Hematopoietic multipotent progenitor cell treated with erythropoietin and hydrocortisone succinate and interleukin-3 and kit ligand, for 6 days (in vitro differentiated cells): ENCODE data around the gene ZNF583.

Experiments
- DNase-seq: peaks from one replicate; pipeline ENCODE4 v3.0.0-alpha.2; 2015

Gene ZNF583

DNA sequence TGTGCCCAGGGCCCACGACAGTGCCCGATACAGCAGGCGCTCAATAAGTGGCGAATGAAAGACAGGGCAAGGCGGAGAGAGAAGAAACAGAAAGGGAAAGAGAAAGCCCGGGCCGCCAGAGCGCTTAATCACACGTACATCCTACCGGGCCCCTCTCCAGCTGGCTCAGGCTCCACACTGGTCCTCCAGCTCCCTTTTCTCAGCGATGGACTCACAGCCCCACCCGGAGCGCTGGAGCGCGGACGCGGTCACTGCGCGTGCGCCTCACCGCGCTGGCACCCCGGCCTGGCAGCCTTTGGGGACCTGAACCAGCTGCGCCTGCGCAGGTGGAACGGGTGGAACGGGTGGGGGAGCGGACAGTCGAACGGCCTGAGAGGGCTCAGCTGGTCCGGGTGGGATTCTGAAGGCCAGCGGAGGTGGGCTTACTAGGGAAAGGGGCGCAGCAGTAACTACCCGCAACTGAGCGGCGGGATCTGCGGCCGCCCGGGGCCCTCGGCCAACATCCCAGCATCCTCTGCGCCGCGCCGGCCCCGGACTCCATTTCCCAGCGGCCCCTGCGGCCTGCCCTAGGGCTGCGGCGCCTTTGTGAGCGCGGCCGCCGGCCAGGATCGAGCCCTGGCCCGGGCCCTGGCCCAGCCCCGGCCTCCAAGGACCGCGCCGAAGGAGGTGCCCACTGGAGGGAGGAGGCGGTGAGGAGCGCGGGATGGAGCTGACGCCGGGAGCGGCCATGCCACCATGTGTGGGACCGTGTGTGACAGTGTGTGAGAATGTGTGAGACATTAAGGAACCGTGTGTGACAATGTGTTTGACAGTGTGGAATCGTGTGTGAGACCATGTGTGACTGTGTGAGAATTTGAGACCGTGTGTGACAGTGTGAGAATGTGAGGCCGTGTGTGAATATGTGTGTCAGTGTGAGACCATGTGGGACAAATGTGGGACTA, at the start of gene ZNF583:
ZNF583 (plus strand) TSS at position 569 of the 941 bp plus-strand sequence. CDS start 2,783 bp downstream, outside the sequence.
- DNase-seq = peak; percentile 94

GRCh38 chr19:56355517-56355916, 48.6 kb upstream of the ZNF583 start:
- DNase-seq = no peak

- no peak for DNase-seq
Measured at GRCh38 chr19:56356944-56357343, 47.2 kb upstream of the ZNF583 start.

GRCh38 chr19:56360841-56361240, 43.3 kb upstream of the ZNF583 start:
- DNase-seq = no peak

- peak; percentile 95 for DNase-seq
Measured at GRCh38 chr19:56367829-56368711, 36.1 kb upstream of the ZNF583 start.

- no peak for DNase-seq
Measured at GRCh38 chr19:56369886-56370676, 34.1 kb upstream of the ZNF583 start.

DNA sequence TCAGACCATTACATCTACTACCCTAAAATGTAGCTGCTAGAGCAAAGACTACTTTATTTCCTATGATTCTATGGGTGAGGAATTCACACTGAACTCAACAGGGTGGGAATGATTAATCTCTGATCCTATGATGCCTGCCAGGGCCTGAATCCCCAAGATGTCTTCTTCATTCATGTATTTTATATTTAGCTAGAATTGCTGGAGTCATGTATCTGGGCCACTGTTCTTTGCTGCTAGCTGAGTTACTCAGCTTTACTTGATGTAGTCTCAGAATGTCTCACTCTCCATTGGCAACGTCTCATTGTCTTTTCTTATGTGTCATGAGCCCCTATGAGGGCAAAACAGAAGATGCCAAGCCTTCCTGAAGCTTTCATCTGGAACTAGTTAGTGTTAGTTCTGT, 31.9 kb upstream of the ZNF583 start:
- no peak for DNase-seq

- DNase-seq = no peak
Measured at GRCh38 chr19:56377105-56377924, 26.8 kb upstream of the ZNF583 start.

DNA sequence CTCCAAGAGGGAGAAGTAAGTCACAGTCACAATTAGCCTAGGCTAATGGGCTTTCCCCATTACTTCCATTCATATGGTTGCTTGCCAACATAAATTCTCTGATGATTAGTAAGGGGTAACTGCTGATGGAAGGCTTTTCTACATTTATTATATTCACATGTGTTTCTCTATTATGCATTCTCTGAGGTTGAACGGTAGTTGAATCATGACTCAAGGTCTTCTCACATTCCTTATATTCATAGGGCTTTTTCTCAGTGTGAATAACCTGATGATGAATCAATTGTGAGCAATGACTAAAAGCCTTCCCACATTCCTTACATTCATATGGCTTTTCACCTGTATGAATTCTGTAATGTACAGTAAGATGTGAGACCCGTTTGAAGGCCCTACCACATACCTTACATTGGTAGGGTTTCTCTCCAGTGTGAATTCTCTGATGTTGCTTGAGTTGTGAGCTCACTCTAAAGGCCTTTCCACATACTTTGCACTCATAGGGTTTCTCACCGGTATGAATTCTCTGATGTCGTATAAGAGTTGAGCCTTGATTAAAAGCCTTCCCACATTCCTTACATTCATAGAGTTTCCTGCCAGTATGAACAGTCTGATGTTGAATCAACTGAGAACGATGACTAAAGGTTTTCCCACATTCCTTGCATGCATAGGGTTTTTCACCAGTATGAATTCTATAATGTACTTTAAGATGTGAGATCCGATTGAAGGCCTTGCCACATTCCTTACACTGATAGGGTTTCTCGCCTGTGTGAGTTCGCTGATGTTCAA, 20.1 kb upstream of the ZNF583 start:
- DNase-seq = no peak

GRCh38 chr19:56393119-56394012, 10.8 kb upstream of the ZNF583 start, which contains the start of gene ZNF582:
TSS of gene ZNF582 (minus strand) at chr19:56393534. CDS start at chr19:56391752, 1,782 bp downstream.
- peak; percentile 99 for DNase-seq

- DNase-seq = no peak
Measured at GRCh38 chr19:56398809-56399208, 5.3 kb upstream of the ZNF583 start.

DNA sequence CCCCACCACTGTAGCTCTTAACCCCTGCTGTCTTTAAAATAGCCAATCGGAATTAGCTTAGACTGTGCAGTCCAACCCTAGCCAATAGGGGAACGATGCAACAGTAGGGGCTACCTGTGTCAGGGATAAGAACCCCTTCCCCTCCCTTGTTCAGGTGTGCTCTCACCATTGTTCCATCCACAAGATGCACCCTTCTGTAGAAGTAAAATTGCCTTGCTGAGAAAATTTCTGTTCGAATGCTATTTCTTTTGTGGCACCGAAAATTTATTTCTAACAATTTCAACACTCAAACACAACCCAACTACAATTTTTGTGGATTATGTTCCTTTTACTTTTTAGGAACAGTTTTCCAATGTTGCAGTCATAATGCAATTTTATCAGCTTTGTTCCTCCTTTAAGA, 3.6 kb upstream of the ZNF583 start:
- peak; percentile 24 for DNase-seq

DNA sequence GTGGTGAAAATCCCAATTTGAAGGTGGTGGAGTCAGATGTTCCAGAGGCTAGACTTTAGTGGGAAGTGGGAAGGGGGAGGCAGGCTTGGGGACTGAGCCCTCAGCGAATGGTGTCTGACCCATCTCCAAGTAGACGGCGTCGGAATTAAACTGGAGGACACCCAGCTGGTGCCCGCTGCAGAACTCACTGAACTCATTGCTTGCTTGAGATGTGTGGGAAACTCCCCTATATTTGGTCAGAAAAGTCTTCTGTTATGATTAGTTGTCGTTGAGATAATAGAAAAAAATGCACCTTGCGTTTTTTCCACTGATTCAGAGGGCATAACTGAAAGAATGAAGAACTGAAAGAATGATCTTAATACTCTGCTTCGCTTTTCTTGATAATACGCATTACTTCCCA, 871 bp upstream of the ZNF583 start:
- DNase-seq = peak; percentile 16

DNA sequence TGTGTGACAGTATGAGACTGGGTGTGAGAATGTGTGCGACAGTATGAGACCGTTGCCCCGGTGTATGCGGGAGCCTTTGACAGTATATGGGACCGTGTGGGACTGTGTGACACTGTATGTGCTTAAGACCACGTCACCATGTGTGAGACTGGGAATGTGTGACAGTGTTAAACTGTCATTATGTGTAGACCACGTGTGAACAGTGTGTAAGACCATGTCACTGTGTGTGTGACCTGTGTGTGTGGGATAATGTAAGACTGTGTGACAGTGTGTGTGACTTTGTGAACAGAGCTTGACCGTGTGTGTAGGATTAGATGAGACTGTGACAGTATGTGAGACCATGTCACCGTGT, 549 bp downstream of the ZNF583 start:
- DNase-seq = peak; percentile 43

GRCh38 chr19:56405062-56405461, 930 bp downstream of the ZNF583 start:
- DNase-seq = no peak

DNA sequence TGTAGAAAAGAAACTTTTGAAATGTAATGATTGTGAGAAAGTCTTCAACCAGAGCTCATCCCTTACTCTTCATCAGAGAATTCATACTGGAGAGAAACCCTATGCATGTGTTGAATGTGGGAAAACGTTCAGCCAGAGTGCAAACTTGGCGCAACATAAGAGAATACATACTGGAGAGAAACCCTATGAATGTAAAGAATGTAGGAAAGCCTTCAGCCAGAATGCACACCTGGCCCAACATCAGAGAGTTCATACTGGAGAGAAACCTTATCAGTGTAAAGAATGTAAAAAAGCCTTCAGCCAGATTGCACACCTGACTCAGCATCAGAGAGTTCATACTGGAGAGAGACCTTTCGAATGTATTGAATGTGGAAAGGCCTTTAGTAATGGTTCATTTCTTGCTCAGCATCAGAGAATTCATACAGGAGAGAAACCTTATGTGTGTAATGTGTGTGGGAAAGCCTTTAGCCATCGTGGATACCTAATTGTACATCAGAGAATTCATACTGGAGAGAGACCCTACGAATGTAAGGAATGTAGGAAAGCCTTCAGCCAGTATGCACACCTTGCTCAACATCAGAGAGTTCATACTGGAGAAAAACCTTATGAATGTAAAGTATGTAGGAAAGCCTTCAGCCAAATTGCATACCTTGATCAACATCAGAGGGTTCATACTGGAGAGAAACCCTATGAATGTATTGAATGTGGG, 19.3 kb downstream of the ZNF583 start:
- peak; percentile 6 for DNase-seq

DNA sequence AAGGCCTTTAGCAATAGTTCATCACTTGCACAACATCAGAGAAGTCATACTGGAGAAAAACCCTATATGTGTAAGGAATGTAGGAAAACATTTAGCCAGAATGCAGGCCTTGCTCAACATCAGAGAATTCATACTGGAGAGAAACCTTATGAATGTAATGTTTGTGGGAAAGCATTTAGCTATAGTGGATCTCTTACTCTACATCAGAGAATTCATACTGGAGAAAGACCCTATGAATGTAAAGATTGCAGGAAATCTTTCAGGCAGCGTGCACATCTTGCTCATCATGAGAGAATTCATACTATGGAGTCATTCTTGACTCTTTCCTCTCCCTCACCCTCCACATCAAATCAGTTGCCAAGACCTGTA, 19.8 kb downstream of the ZNF583 start:
- peak; percentile 17 for DNase-seq

DNA sequence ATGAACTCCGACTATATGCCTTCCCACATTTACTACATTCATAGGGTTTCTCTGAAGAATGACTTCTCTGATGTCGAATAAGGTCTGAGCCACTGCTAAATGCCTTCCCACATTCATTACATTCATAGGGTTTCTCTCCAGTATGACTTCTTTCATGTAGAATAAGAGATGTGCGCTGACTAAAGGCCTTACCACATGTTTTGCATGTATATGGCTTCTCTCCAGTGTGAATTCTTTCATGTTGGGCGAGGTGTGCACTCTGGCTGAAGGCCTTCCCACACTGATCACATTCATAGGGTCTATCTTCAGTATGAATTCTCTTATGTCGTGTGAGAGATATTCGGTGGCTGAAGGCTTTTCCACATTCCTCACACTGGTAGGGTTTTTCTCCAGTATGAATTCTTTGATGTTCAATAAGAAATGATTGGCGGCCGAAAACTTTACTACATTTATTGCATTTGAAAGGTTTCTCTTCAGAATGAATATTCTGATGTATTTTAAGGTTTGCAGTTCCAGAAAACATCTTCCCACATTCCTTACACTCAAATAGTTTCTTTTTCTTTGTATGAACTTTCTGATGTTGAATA, 37.2 kb downstream of the ZNF583 start:
- DNase-seq = no peak

GRCh38 chr19:56474308-56474707, 70.2 kb downstream of the ZNF583 start:
- DNase-seq = no peak
